Omental fat pad (tissue), 4 donors: ENCODE data around the gene MBNL2. TPM values are rescaled to one million over a fixed set of nuclear protein-coding genes. Genes with fewer than 3 reads are reported as not detected.

Source experiments
- ATAC-seq: fragments of 150-250 bp; one replicate; pipeline ENCODE4 v1.9.1; 2016; ENCODE audit warnings: mild to moderate bottlenecking, moderate library complexity; ENCODE audit not compliant: low FRiP score
- DNase-seq: peaks from one replicate; pipeline ENCODE4 v3.0.0-alpha.2; 2019; ENCODE audit warnings: low spot score
- total RNA-seq, 4 donors: library from RNA; depleted of rRNA; stranded (reverse); fragments of >200 nt; gene quantifications; one replicate each; pipeline ENCODE4 v1.1.0, GENCODE V29; 2016
- TF ChIP-seq, protein P1 (sequence below), 3 donors: fragments of 450-650 bp; IDR thresholded peaks; one replicate each; pipeline ENCODE4 v1.5.1; 2016 to 2017; ENCODE audit warnings: antibody characterized with exemption in 3 of 3, mild to moderate bottlenecking in 3 of 3, moderate library complexity in 2 of 3

The MBNL2 gene
- total RNA-seq, 4 donors from 2014 or later, result 105 to 132 (median 123) TPM

DNA sequence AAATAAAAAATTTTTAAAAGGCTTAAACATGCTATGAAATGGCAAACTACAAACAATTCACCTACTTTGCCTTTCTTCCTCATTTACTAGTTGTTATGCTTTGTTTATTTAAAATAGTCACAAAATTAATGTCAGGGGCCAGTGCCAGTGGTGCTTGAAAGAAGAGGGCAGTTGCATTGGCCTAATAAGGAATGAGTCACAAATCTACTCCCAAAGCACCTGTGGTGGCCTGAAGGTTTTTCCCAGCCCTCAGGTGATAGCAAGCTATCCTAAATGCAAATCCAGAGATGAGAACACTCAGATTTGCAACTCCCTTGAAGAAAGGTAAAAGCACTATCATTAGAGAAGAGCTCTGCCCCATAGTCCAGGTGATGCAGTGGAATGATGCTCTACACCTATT, 103.6 kb downstream of the MBNL2 start:
- DNase-seq, result no peak
- ATAC-seq, result no peak
- TF ChIP-seq, protein P1, sequence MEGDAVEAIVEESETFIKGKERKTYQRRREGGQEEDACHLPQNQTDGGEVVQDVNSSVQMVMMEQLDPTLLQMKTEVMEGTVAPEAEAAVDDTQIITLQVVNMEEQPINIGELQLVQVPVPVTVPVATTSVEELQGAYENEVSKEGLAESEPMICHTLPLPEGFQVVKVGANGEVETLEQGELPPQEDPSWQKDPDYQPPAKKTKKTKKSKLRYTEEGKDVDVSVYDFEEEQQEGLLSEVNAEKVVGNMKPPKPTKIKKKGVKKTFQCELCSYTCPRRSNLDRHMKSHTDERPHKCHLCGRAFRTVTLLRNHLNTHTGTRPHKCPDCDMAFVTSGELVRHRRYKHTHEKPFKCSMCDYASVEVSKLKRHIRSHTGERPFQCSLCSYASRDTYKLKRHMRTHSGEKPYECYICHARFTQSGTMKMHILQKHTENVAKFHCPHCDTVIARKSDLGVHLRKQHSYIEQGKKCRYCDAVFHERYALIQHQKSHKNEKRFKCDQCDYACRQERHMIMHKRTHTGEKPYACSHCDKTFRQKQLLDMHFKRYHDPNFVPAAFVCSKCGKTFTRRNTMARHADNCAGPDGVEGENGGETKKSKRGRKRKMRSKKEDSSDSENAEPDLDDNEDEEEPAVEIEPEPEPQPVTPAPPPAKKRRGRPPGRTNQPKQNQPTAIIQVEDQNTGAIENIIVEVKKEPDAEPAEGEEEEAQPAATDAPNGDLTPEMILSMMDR (IDR thresholded peaks at IDR 0.05), result no peak

DNA sequence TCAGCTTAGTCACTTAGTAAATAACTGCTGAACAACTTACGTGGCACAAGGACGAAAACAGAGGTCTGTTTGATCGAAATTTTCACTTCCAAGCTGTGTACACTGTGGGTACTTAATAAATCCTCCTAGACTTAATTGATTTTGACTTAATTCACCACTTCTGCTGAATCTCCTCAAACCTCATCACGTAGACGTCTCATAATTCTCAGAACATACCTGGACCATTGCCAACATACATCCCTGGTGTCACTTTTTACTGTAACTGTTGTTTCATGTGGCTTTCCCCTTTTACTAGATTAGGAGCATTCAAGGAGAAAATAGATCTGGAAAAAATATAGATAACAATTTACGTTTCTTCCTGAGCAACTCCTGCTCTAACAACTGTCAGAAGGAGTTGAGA, 105.0 kb downstream of the MBNL2 start:
- no peak for ATAC-seq
- TF ChIP-seq, protein P1 (IDR thresholded peaks at IDR 0.05), result no peak

DNA sequence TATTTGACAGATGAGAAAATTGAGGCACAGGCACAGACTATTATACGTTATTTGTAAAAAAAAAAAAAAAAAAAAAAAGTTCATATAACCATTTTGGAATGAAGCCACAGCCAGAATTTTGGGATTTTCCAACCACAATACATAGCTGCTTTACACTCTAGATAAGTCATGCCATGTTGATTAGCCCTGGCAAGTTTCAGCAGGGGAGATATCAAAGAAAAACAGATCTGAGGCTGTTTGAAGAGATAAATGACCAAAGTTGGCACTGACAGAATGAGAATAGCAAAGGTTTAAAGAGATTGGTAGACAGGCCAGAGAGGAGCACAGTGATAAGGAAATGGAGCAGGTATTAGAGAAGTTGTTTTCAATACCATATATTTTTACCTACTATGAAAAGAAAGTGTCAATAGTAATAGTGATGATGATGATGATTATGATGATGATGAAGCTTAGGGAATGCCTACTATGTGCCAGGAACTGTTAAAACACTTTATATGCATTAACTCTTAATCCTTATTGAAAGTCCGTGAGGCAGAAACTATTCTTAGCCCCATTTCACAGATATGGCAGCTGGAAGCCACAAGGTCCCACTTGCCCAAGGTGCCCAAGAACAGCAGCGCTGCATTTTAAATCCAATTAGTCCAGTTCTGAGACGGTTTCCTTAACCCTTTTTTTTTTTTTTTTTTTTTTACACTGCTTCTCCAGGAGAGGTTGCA, 105.5 kb downstream of the MBNL2 start:
- no peak for ATAC-seq

More for the DNA sequence above, 105.0 kb downstream of the MBNL2 start:
- DNase-seq, result no peak

DNA sequence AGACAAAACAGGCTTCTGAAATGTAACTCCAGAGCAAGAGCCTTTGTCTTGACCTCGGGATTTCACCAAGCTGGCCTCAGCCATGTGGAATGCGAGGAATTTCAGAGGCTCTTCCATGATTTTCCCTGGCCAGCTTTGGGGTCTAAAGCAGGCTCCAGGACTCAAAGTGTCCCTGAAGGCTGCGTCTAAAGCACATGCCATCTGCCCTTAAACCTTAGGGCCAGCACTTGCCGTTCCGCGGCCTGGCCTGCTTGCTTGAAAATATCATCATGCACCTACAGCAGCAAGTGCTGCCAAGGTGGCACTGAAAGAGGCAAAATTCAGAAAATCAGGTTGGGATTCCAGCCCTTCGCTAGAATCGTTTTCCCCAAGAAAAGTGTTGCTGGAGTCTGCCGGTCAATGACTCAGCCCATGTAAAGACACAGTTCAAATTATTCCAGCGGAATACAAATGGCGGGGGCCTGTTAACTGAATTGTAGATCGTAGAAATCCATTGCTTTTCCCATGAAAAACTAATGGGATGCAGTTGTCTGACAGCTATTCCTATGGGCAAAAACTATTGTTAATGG, 106.2 kb downstream of the MBNL2 start:
- TF ChIP-seq, protein P1 (IDR thresholded peaks at IDR 0.05), result no peak
- DNase-seq (no peak), ATAC-seq (no peak)

More for the DNA sequence above, 105.5 kb downstream of the MBNL2 start:
- no peak for DNase-seq
- TF ChIP-seq, protein P1 (IDR thresholded peaks at IDR 0.05), result no peak

DNA sequence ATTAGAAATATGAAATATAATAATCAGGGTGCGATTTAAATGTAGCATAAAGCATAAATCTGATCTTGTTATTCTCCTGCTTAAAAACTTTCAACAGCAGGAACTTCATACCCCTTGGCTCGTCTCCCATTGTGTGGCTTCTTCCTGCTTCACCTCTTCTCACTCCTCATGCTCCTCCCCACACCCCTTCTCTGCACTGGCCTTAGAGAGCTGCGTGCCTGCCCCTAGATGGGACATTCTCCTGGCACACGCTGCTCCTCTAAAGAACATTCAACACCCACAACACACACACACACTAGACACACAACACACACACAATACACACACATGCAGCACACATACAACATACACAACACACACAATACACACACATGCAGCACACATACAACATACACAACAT, 107.2 kb downstream of the MBNL2 start:
- DNase-seq (no peak), ATAC-seq (no peak)
- TF ChIP-seq, protein P1 (IDR thresholded peaks at IDR 0.05), result no peak

DNA sequence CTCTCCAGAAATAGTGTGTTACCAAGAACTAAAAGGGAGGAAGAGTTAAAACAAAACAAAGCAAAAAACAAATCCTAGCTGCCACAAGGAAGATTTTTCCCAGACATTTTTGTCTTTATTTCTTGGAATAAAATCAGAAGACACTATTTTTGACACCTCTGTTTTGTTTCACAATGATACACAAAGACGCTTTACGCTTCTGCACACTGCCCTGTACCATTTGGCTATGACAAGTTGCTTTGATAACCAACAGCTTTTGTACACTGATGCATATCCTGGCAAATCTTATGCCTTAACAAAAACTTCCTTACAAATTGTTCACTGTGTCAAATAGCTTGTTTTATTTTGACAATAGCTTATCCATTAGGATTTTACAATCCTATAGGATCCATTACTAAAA, 108.3 kb downstream of the MBNL2 start:
- TF ChIP-seq, protein P1 (IDR thresholded peaks at IDR 0.05), result no peak

DNA sequence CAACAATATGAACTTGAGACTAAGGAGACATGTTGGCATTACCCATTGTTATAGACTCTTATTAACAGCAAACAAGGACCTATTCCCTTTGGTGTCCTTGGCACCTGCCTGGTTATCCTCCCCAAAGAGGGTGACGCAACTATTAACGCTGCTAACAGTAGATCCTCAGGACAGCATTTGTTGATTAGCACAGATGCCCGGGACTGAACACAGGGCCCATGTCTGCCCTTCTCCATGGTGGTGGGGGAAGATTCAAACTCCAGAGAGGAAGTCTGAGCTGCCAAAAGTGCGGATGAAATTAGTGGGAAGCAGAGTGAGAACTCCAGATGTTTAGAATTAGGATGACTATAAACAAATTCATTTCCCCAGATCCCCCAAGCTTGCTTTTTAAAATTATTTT, 110.6 kb downstream of the MBNL2 start:
- ATAC-seq (no peak), DNase-seq (no peak)
- TF ChIP-seq, protein P1 (IDR thresholded peaks at IDR 0.05), result no peak

More for the DNA sequence above, 108.3 kb downstream of the MBNL2 start:
- DNase-seq, result no peak
- ATAC-seq, result no peak
